Measurements from ENCODE around the gene CDK18.

DNA sequence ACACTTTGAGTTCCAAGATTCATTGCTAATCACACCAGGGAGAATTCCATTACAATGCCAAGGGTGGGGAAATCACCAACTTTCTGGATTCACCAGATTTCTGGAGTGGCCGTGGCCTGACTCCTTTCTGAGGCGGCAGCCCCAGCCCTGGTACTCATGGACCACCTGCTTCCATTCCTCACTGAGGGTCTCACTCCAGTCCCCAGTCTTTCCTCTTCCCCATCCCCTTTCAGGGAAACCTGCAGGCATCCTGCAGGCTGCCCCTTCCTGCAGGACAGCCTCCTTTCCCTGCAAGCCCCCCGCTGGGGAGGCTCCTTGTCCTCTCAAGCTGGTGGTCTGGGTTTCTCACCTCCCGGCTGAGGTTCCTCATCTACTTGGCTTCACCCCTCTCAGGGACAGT, 12.7 kb upstream of the CDK18 start:
- TF ChIP-seq CTCF (IDR thresholded peaks at IDR 0.05) (no peak), POLR2AphosphoS5 (IDR thresholded peaks at IDR 0.05) (no peak)
